EH (cell line): ENCODE results near the gene FCN1.

ENCODE experiments used
- DNase-seq: peaks from one replicate; pipeline ENCODE4 v3.0.0-alpha.2; 2015; ENCODE audit warnings: low read depth

Gene FCN1

GRCh38 chr9:134951461-134951860, 33.7 kb upstream of the FCN1 start:
- DNase-seq = no peak

- DNase-seq = no peak
These were observed 32.9 kb upstream of the FCN1 start for GRCh38 chr9:134950386-134951210.

- no peak for DNase-seq
These were observed 32.1 kb upstream of the FCN1 start for GRCh38 chr9:134949681-134950385.

- no peak for DNase-seq
These were observed 30.4 kb upstream of the FCN1 start for GRCh38 chr9:134948149-134948548.

- no peak for DNase-seq
These were observed 29.7 kb upstream of the FCN1 start for GRCh38 chr9:134947265-134947955.

DNA sequence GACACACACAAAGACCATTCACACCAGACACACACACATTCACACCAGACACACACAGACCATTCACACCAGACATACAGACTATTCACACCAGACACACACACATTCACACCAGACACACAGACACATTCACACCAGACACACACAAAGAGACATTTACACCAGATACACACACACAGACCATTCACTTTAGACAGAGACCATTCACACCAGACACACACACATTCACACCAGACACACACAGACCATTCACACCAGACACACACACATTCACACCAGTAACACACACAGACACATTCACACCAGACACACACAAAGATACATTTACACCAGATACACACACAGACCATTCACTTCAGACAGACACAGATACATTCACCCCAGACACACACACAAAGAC, 29.0 kb upstream of the FCN1 start:
- no peak for DNase-seq

DNA sequence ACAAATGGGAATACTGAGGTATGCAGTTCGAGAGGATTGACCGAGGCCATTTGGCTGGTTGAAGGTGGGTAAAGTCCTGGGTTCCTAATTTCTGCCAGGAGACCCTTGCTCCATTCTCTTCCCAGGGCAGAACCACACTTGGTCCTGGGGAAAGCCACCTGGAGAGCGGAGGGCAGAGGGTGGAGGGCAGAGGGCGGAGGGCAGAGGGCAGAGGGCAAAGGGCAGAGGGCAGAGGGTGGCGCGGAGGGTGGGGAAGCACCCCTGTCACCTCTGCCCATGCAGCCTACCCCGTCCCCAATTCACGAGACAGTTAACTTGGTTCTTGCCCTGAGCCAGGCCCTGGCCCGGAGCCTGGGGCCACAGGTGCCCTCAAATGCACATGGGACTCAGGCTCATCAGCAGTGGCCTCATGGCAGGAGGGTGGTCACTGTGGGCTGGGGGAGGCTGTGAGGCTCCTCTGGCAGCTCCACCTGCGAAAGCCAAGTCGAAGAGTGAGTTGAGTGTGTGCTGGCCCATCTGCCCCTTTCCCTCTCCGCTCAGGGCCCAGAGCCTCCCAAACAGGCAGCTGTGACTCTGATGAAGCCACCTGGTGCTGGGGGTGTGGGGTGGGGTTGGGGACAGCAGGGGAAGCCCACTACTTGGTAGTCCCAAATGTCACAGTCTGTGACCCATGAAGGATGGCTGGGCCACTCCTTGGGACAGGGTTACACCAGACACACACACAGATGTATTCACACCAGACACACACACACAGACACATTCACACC, 28.0 kb upstream of the FCN1 start:
- no peak for DNase-seq

- DNase-seq = no peak
These were observed 27.2 kb upstream of the FCN1 start for GRCh38 chr9:134944916-134945315.

GRCh38 chr9:134944351-134944802, 26.7 kb upstream of the FCN1 start:
- no peak for DNase-seq

GRCh38 chr9:134943836-134944235, 26.1 kb upstream of the FCN1 start:
- DNase-seq = no peak

DNA sequence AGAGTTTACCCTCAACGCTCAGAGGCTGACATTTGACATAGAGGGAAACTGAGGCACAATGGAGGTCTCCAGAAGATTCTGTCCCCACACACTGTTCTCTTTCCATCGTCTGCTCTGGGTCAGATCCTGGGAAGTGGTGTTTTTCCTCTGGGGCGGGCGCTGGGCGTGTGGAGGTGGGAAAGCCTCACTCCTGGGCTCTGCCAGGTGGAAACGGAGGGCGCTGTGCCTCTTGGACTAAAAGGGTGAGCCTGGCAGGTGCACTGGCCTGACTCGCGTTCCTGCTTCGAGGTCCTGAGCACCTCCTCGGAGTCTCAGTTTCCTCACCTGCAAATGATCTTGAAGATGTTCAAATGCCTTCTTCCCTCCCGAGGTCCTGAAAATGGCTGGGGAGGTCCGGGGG, 25.7 kb upstream of the FCN1 start:
- no peak for DNase-seq

DNA sequence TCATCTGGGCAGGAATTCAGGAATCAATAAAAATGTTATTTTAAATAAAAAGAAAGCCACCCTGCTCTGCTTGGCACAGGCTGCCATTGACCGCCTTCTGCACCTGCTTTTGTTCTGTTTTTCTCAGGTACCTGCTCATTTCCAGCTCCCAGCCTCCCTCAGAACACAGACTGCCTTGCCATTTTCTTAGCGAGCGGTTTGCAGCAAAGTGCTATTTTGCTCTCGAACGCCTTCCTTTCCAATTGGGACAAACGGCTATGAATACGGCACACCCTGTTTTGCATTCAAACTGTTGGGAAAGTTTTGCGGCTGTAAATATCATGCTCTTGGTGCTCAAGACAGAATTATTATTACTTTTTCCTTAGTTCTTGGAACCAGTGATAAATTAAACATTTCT, 25.1 kb upstream of the FCN1 start:
- no peak for DNase-seq

DNA sequence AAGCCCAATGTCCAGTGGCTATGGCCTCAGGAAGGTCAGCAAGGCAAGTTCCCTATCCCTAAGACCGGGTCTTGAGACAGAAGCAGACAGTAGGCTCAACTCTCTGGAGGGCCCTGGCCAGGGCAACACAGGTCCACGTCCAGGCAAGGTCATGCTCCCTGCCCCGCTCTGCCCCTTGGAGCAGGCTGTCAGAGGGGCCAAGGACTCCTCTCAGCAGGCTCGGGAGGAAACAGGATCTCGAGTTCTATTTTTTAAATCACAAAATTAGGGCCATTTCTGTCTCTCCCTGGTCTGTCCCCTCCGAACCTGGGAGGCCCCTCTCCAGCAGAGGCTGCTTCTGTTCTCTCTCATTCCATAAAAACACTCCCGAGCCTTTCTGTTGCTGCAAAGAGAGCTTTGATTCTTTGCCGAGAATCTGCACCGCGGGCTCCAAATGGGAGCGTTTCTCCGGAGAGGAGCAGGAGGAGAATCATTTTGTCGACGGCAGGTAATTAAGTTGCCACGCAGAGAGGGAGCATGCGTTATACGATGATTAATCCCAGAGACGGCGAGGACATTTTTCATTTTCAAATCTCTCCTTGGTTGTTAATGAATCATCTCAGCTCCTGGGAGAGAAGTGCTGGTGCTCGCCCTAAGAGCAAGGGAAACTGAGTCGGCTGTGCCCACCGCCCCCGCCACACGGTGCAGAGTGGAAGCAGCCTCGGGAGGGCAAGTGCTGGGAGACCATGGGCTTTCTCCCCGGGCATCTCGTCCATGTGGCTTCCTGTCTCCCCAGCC, 24.5 kb upstream of the FCN1 start:
- DNase-seq = peak; percentile 9

- no peak for DNase-seq
These were observed 22.8 kb upstream of the FCN1 start for GRCh38 chr9:134940236-134941208.

DNA sequence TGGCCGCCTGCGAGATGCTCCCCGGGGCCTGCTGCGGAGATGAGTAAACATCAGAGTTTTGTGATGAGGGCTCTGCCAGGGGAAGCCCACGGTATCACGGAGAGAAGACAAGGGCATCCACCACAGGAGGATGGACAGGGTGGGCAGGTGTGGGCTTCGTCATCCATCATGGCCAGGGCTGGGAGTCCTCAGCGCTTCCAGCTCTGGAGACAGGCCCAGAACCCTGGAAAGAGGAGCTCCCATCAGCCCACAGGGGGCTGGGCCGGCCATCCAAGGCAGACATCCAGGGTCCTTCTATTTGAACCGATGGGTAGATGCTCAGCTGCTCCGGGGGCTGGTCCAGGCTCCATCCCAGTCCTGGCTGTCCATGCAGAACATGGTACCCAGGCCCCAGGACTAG, 22.1 kb upstream of the FCN1 start:
- DNase-seq = no peak

DNA sequence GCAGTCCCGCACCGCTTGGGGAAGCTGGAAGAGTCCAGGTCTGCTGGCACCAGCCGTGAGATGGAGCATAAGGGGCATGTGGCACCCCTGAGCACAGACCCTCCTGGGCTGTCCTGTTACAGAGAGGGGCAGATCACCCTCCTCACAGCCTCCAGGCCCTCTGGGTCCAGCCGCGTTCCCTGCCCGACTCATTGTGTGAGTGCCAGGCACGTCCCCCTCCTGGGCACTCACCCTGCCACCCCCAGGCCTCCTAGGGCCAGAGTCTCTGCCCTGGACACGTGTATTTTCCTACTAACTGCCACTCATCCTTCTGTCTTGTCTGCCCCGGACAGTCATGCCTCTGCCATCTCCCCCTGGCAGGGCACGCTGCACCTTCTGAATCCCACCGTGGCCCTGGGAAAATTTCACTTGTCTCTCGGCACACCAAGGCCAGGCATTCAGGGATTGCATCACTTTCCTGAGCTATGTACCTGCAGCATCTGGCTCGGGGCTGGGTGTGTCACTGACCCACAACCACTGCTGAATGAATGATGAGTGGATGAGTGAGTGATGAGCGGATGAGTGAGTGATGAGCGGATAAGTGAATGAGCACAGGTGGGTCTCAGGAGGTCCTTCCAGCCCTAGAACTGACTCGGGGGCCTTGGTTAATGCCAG, 21.5 kb upstream of the FCN1 start:
- no peak for DNase-seq

DNA sequence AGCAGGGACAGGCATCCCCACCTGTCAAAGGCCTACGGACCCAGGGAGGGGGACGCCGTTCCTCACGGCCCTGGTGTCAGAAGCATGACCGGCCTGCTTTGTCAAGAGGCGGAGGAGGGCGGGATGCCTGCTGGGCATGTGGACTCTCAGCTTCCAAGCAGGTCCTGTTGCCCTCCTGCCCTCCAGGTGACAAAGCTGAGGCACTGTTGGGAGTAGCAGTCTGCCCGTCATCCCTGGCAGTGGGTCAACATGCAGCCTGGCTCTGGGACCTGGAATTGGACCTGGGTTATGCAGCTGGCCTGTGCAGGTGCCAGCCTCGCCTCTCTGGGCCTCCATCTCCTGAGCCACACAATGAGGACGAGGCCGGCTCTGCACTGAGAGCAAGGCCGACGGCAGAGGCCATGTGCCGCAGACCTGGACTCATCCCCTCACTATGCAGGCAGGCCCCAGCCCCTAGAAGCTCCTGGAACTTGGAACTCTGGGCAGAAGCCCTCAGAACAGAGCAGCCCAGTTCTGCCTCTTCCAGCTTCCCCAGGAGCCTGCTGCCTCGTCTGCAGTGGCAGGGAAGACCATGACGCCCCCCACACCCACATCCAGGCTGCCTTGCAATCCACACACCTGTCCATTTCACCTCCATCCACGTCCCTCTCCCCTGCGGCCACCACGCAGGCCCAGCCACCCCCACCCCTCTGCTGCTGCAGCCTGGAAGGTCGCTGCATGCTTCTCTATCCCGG, 20.8 kb upstream of the FCN1 start:
- DNase-seq = no peak

GRCh38 chr9:134937566-134938345, 20.0 kb upstream of the FCN1 start:
- no peak for DNase-seq
